AG04450 (cell line): ENCODE results near the gene TNRC6C. TPM values are rescaled to one million over a fixed set of nuclear protein-coding genes. Genes with fewer than 3 reads are reported as not detected.
"Not testable (repeated sequence)": the region's sequence is repeated elsewhere in the genome, so short reads cannot be mapped to it uniquely, and the experiment has no call there.

Experiments used
- CTCF ChIA-PET: fragments of 300-600, 350-600 bp; formaldehyde crosslinking; extraction: SDS; loops from one replicate; lab custom pipeline; 2022; ENCODE audit warnings: antibody characterized with exemption, inconsistent platforms; lab: Charles Lee
- POLR2A ChIA-PET: fragments of 350-600 bp; formaldehyde crosslinking; extraction: SDS; loops from one replicate; lab custom pipeline; 2021; ENCODE audit warnings: antibody characterized with exemption, inconsistent platforms; lab: Yijun Ruan, JAX
- DNase-seq: peaks from one replicate; pipeline ENCODE4 v3.0.0-alpha.2; 2011; ENCODE audit warnings: low read depth, low spot score
- H3K27ac ChIP-seq: one replicate; pipeline ENCODE4 v1.5.1; 2012; ENCODE audit warnings: low read depth, low read length, control low read depth
- H3K27me3 ChIP-seq: one replicate; pipeline ENCODE4 v1.6.0; 2012; ENCODE audit warnings: low read length; ENCODE audit not compliant: control insufficient read depth, insufficient read depth
- H3K4me3 ChIP-seq: 2 replicates; pipeline ENCODE4 v1.5.1; 2011; ENCODE audit warnings: mild to moderate bottlenecking, low read depth, low read length, control low read depth
- H3K9me3 ChIP-seq: 2 replicates; pipeline ENCODE4 v1.5.1; 2012; ENCODE audit warnings: low read length; ENCODE audit not compliant: control insufficient read depth, insufficient read depth
- CTCF ChIP-seq: IDR thresholded peaks from 2 replicates; pipeline ENCODE4 v1.5.1; 2011; ENCODE audit warnings: low read depth, low read length, control low read depth, inconsistent platforms
- polyA plus RNA-seq: library from polyadenylated mRNA; depleted of rRNA; stranded (reverse); fragments of >200 nt; gene quantifications from 2 replicates; pipeline ENCODE4 v1.2.3, GENCODE V29; 2011

The TNRC6C gene
- polyA plus RNA-seq, 1 experiment = 1.2 TPM

GRCh38 chr17:78081551-78081950, 123.0 kb downstream of the TNRC6C start:
- CTCF ChIA-PET = interaction anchor here (1.0 kb wide), 1 partner anchor 63 kb away, joined by 3 read pairs; no protein-coding TSS in a partner anchor
- DNase-seq = no peak

GRCh38 chr17:78082355-78082872, 123.9 kb downstream of the TNRC6C start:
- CTCF ChIA-PET = interaction anchor here (0.5 kb wide), 1 partner anchor 12 kb away, joined by 3 read pairs; no protein-coding TSS in a partner anchor
- H3K27ac ChIP-seq, POLR2A ChIA-PET, H3K9me3 ChIP-seq, DNase-seq, H3K27me3 ChIP-seq, H3K4me3 ChIP-seq: not testable (repeated sequence)

More at GRCh38 chr17:78081551-78081950, 123.0 kb downstream of the TNRC6C start:
- Histone ChIP-seq H3K27me3 (no peaks in the 10 kb centered on the region), H3K27ac (no peak overlapping the region), H3K4me3 (no peak overlapping the region), H3K9me3 (no peaks in the 10 kb centered on the region)
- POLR2A ChIA-PET = no interaction called here
- TF ChIP-seq CTCF = no peak

GRCh38 chr17:78082988-78083387, 124.5 kb downstream of the TNRC6C start:
- DNase-seq = no peak
- Histone ChIP-seq H3K27me3 (no peaks in the 10 kb centered on the region), H3K9me3 (no peaks in the 10 kb centered on the region), H3K4me3 (no peak overlapping the region), H3K27ac (no peak overlapping the region)
- CTCF ChIA-PET = interaction anchor here (0.5 to 1.0 kb wide), 3 partner anchors 9 to 70 kb away, joined by 3 to 4 read pairs (median 3); no protein-coding TSS in a partner anchor
- no peak for TF ChIP-seq CTCF
- POLR2A ChIA-PET = no interaction called here

- CTCF ChIA-PET = no interaction called here
- no peak overlapping the region for H3K27ac ChIP-seq
- no peak overlapping the region for H3K4me3 ChIP-seq
- no peaks in the 10 kb centered on the region for H3K27me3 ChIP-seq
- POLR2A ChIA-PET = no interaction called here
- TF ChIP-seq CTCF = no peak
- DNase-seq = no peak
- H3K9me3 ChIP-seq = no peaks in the 10 kb centered on the region
Measured at GRCh38 chr17:78086740-78087139, 128.2 kb downstream of the TNRC6C start.

- no peak for DNase-seq
- no peaks in the 10 kb centered on the region for H3K9me3 ChIP-seq
- CTCF ChIA-PET = interaction anchor here (0.7 to 1.5 kb wide), 3 partner anchors 69 to 1994 kb away, joined by 3 to 6 read pairs (median 3); no protein-coding TSS in a partner anchor
- H3K4me3 ChIP-seq = no peak overlapping the region
- TF ChIP-seq CTCF = no peak
- POLR2A ChIA-PET = no interaction called here
- no peak overlapping the region for H3K27ac ChIP-seq
- no peaks in the 10 kb centered on the region for H3K27me3 ChIP-seq
Measured at GRCh38 chr17:78088529-78088928, 130.0 kb downstream of the TNRC6C start.
